MM.1S (cell line): ENCODE results near the gene ROBO2.

Experiments
- DNase-seq: peaks from one replicate; pipeline ENCODE4 v3.0.0-alpha.2; 2015
- H2AFZ ChIP-seq: fragments of 300-600 bp; sonication (generic); 2 replicates; pipeline ENCODE4 v1.6.0; 2016; ENCODE audit warnings: antibody characterized with exemption, low read length
- H3F3A ChIP-seq: fragments of 300-600 bp; sonication (generic); 2 replicates; pipeline ENCODE4 v1.6.1; 2016; ENCODE audit warnings: mild to moderate bottlenecking, antibody characterized with exemption, low read length, moderate library complexity, mixed read lengths; ENCODE audit not compliant: insufficient read depth
- H3K27ac ChIP-seq: fragments of 300-600 bp; sonication (generic); 2 replicates; pipeline ENCODE4 v1.5.1; 2016; ENCODE audit warnings: mild to moderate bottlenecking, low read length
- H3K27me3 ChIP-seq: fragments of 300-600 bp; sonication (generic); replicated peaks from 2 replicates; pipeline ENCODE4 v1.6.0; 2016; ENCODE audit warnings: low read length; ENCODE audit not compliant: insufficient read depth
- H3K36me3 ChIP-seq: fragments of 300-600 bp; sonication (generic); replicated peaks from 2 replicates; pipeline ENCODE4 v1.6.1; 2016; ENCODE audit warnings: mild to moderate bottlenecking, low read length, mixed read lengths; ENCODE audit not compliant: insufficient read depth
- H3K4me1 ChIP-seq: fragments of 300-600 bp; sonication (generic); 2 replicates; pipeline ENCODE4 v1.6.1; 2016; ENCODE audit warnings: low read length, mixed read lengths
- H3K4me2 ChIP-seq: fragments of 300-600 bp; sonication (generic); 2 replicates; pipeline ENCODE4 v1.6.0; 2016; ENCODE audit warnings: low read depth, low read length
- H3K4me3 ChIP-seq: fragments of 300-600 bp; sonication (generic); 2 replicates; pipeline ENCODE4 v1.5.1; 2016; ENCODE audit warnings: low read length, mixed read lengths
- H3K79me2 ChIP-seq: fragments of 300-600 bp; sonication (generic); 2 replicates; pipeline ENCODE4 v1.6.1; 2016; ENCODE audit warnings: mixed run types, low read length, mixed read lengths
- H3K9ac ChIP-seq: fragments of 300-600 bp; sonication (generic); 2 replicates; pipeline ENCODE4 v1.6.1; 2016; ENCODE audit warnings: low read length, mixed read lengths
- H3K9me2 ChIP-seq: fragments of 300-600 bp; sonication (generic); replicated peaks from 2 replicates; pipeline ENCODE4 v1.6.1; 2016; ENCODE audit warnings: mild to moderate bottlenecking, low read length, mixed read lengths; ENCODE audit not compliant: insufficient read depth
- H3K9me3 ChIP-seq: fragments of 300-600 bp; sonication (generic); replicated peaks from 2 replicates; pipeline ENCODE4 v1.6.1; 2016; ENCODE audit warnings: mild to moderate bottlenecking, low read length, mixed read lengths; ENCODE audit not compliant: insufficient read depth
- H4K20me1 ChIP-seq: fragments of 300-600 bp; sonication (generic); 2 replicates; pipeline ENCODE4 v1.6.1; 2016; ENCODE audit warnings: mild to moderate bottlenecking, low read length, moderate library complexity, mixed read lengths; ENCODE audit not compliant: insufficient read depth
- EZH2 ChIP-seq: fragments of 300-600 bp; sonication (generic); optimal IDR thresholded peaks from 2 replicates; pipeline ENCODE3; 2017; ENCODE audit warnings: low read depth, mild to moderate bottlenecking, antibody characterized with exemption, low read length, mixed read lengths
- EZH2phosphoT487 ChIP-seq: fragments of 300-600 bp; sonication (generic); IDR thresholded peaks from 2 replicates; pipeline ENCODE4 v1.6.1; 2018; ENCODE audit warnings: antibody characterized with exemption, low read length
- TF ChIP-seq, protein P1 (sequence below): fragments of 300-600 bp; sonication (generic); IDR thresholded peaks from 2 replicates; pipeline ENCODE4 v1.5.1; 2016; ENCODE audit warnings: antibody characterized with exemption, low read length, mixed read lengths

The ROBO2 gene

DNA sequence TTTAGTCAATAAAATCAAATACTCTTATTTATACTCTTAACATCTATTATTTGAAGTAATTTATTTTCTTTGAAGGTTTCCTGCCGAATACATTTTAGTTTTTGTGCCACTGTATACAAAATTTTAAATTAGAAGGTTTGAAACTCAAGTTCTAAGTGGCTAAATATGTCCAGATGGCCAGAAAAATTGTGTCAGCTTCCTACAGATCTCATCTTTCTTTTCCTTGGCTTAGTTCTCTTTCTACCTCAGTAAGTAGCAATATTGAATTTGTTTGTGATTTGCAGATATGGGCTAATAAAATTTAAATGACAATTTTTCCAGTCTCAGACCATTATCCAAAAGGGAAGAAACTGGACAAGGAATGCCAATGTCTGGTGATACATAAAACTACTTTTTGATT lies 452.1 kb downstream of the ROBO2 start:
- TF ChIP-seq, protein P1, sequence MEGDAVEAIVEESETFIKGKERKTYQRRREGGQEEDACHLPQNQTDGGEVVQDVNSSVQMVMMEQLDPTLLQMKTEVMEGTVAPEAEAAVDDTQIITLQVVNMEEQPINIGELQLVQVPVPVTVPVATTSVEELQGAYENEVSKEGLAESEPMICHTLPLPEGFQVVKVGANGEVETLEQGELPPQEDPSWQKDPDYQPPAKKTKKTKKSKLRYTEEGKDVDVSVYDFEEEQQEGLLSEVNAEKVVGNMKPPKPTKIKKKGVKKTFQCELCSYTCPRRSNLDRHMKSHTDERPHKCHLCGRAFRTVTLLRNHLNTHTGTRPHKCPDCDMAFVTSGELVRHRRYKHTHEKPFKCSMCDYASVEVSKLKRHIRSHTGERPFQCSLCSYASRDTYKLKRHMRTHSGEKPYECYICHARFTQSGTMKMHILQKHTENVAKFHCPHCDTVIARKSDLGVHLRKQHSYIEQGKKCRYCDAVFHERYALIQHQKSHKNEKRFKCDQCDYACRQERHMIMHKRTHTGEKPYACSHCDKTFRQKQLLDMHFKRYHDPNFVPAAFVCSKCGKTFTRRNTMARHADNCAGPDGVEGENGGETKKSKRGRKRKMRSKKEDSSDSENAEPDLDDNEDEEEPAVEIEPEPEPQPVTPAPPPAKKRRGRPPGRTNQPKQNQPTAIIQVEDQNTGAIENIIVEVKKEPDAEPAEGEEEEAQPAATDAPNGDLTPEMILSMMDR: no peak
- no peak for TF ChIP-seq EZH2phosphoT487
- no peak for TF ChIP-seq EZH2
- Histone ChIP-seq H3K4me1 (no peaks in the 10 kb centered on the region), H3F3A (no peaks in the 10 kb centered on the region), H3K79me2 (no peaks in the 10 kb centered on the region), H3K27ac (no peak overlapping the region), H3K9me3 (no peaks in the 10 kb centered on the region), H4K20me1 (no peaks in the 10 kb centered on the region), H2AFZ (no peak overlapping the region), H3K9me2 (no peaks in the 10 kb centered on the region), H3K9ac (no peak overlapping the region), H3K4me3 (no peak overlapping the region), H3K4me2 (no peak overlapping the region), H3K36me3 (no peaks in the 10 kb centered on the region), H3K27me3 (no peaks in the 10 kb centered on the region)
- no peak for DNase-seq

DNA sequence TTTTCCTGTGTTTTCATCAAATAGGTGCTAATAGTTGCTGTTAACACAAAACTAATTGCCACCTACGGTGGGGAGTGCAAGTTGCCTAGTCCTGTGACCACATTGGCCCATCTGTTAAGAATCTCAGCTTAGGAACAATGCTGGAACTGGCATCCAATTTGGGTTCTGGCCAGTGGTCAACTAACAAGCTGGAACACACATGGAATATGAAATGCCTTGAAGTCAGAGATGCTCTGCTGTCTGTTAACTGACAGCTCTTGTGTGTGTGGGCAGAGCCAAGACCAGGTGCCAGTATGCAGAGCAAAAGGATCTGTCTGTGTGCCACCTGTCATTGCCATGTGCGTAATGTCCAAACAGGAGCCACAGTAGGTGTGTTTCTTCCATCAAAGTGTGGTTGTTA lies 460.8 kb downstream of the ROBO2 start:
- Histone ChIP-seq H3K4me1 (no peaks in the 10 kb centered on the region), H3K79me2 (no peaks in the 10 kb centered on the region), H4K20me1 (no peaks in the 10 kb centered on the region), H3K27me3 (no peaks in the 10 kb centered on the region), H3K4me2 (no peak overlapping the region), H3K27ac (no peak overlapping the region), H3K9me2 (no peaks in the 10 kb centered on the region), H3K36me3 (no peaks in the 10 kb centered on the region), H3K9ac (no peak overlapping the region), H3K4me3 (no peak overlapping the region), H3K9me3 (no peaks in the 10 kb centered on the region), H2AFZ (no peak overlapping the region), H3F3A (no peaks in the 10 kb centered on the region)
- DNase-seq: no peak
- no peak for TF ChIP-seq EZH2phosphoT487
- TF ChIP-seq, protein P1: no peak

DNA sequence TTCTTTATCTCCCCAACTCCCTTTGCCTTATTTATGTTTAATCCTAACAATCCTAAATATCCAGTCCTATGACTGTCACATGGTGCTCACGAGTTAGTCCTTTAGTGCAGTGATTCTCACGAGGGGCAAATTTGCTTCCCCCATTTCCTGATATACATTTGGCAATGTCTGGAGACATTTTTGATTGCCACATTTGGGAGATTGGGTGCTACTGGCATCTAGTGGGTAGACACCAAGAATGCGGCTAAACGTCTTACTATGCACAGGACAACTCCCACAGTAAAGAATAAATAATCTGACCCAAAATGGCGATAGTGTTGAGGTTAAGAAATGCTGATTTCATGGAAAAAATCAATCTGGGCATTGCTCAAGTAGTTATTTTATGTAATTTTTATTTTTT lies 466.5 kb downstream of the ROBO2 start:
- H3K9me2 ChIP-seq: no peaks in the 10 kb centered on the region
- no peaks in the 10 kb centered on the region for H3K4me1 ChIP-seq
- no peaks in the 10 kb centered on the region for H3K27me3 ChIP-seq
- no peaks in the 10 kb centered on the region for H3K79me2 ChIP-seq
- TF ChIP-seq, protein P1: no peak
- TF ChIP-seq EZH2phosphoT487 (no peak), EZH2 (no peak)
- H3F3A ChIP-seq: no peaks in the 10 kb centered on the region
- H2AFZ ChIP-seq: no peak overlapping the region
- no peak overlapping the region for H3K4me2 ChIP-seq
- DNase-seq: no peak
- H3K36me3 ChIP-seq: no peaks in the 10 kb centered on the region
- H3K9me3 ChIP-seq: no peaks in the 10 kb centered on the region
- H4K20me1 ChIP-seq: no peaks in the 10 kb centered on the region
- no peak overlapping the region for H3K4me3 ChIP-seq
- H3K9ac ChIP-seq: no peak overlapping the region
- H3K27ac ChIP-seq: no peak overlapping the region

DNA sequence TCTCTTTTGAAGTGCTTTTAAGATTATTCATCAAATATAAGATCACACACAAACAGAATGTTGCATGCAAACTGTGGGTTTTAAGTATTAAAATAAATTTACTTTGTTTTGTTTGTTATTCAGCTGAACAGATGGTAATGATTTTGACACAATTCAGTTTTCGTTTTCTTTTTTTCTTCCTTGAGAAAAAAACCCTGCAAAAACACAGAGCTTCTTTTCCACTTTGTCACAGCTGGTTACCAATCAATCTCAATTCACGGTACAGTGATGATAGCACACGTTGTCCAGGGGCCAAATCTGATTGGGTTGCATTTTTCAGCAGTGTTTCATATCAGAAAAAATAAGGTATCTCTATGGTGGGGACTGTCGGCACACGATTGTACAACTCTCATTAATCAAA lies 473.6 kb downstream of the ROBO2 start:
- no peak overlapping the region for H3K4me2 ChIP-seq
- H3K9me3 ChIP-seq: no peaks in the 10 kb centered on the region
- H3K4me3 ChIP-seq: no peak overlapping the region
- H3F3A ChIP-seq: no peaks in the 10 kb centered on the region
- H3K79me2 ChIP-seq: no peaks in the 10 kb centered on the region
- H3K27ac ChIP-seq: no peak overlapping the region
- DNase-seq: no peak
- TF ChIP-seq EZH2phosphoT487: no peak
- TF ChIP-seq, protein P1: no peak
- TF ChIP-seq EZH2: no peak
- no peak overlapping the region for H2AFZ ChIP-seq
- H3K9me2 ChIP-seq: no peaks in the 10 kb centered on the region
- H4K20me1 ChIP-seq: no peaks in the 10 kb centered on the region
- no peaks in the 10 kb centered on the region for H3K27me3 ChIP-seq
- H3K9ac ChIP-seq: no peak overlapping the region
- no peaks in the 10 kb centered on the region for H3K4me1 ChIP-seq
- H3K36me3 ChIP-seq: no peaks in the 10 kb centered on the region
